HCT116 (cell line): ENCODE results near the gene MCOLN3. TPM values are rescaled to one million over a fixed set of nuclear protein-coding genes. Genes with fewer than 3 reads are reported as not detected.

Source experiments
- ATAC-seq: fragments of 200-7000 bp; cut with Tn5 transposase; 2 replicates; pipeline ENCODE4 v1.9.1; 2020; ENCODE audit warnings: mild to moderate bottlenecking, moderate library complexity
- BruUV-seq: library from RNA; stranded (reverse); fragments of 400-500 nt; replicated peaks from 2 replicates; lab custom pipeline; 2021; lab: Mats Ljungman, UMichigan
- CTCF ChIA-PET: fragments of 300-600 bp; sonication (Branson Sonifier 250); formaldehyde crosslinking; loops from one replicate; lab custom pipeline; 2021; ENCODE audit warnings: antibody characterized with exemption; lab: Charles Lee
- POLR2A ChIA-PET: fragments of 300-600, 350-600 bp; sonication (Branson Sonifier 250); formaldehyde crosslinking; loops from one replicate; lab custom pipeline; 2021; ENCODE audit warnings: antibody characterized with exemption; lab: Charles Lee
- RAD21 ChIA-PET, 2 experiments: fragments of 300-600 bp; sonication (Branson Sonifier 250); formaldehyde crosslinking; loops; one replicate each; lab custom pipeline; 2023; ENCODE audit warnings: low total read pairs in 2 of 2; ENCODE audit not compliant: uncharacterized antibody in 2 of 2, unreplicated experiment in 2 of 2, low non-redundant PET in 1 of 2; lab: Charles Lee
- DNase-seq: peaks from one replicate; pipeline ENCODE4 v3.0.0-alpha.2; 2010; ENCODE audit warnings: low read depth, low spot score
- H2AFZ ChIP-seq: fragments of 200-600 bp; shearing (Covaris generic), sonication (generic); 2 replicates; pipeline ENCODE4 v1.6.1; 2017; ENCODE audit warnings: low read depth, mixed run types, mixed read lengths, antibody characterized with exemption, low read length; ENCODE audit not compliant: poor library complexity, severe bottlenecking
- H3K27ac ChIP-seq: 2 replicates; pipeline ENCODE4 v1.5.1; 2012; ENCODE audit warnings: low read depth, low read length
- H3K27me3 ChIP-seq: fragments of 200-600 bp; sonication (generic); 2 replicates; pipeline ENCODE4 v1.6.1; 2016; ENCODE audit warnings: mixed run types, low read length, mixed read lengths; ENCODE audit not compliant: insufficient read depth
- H3K36me3 ChIP-seq, 2 experiments: fragments of 200-500 bp in 1 of 2; fragments of 200-600 bp in 1 of 2; sonication (Bioruptor generic) in 1 of 2; sonication (generic) in 1 of 2; 2 replicates each; pipeline versions ENCODE4 v1.5.1 to v1.6.1; 2014 to 2016; ENCODE audit warnings: low read length in 2 of 2, inconsistent platforms in 1 of 2, mixed read lengths in 1 of 2, mixed run types in 1 of 2; ENCODE audit not compliant: insufficient read depth in 2 of 2, control insufficient read depth in 1 of 2
- H3K4me1 ChIP-seq, 2 experiments: fragments of 200-600 bp in 1 of 2; sonication (generic) in 1 of 2; 2 replicates each; pipeline versions ENCODE4 v1.5.1 to v1.6.1; 2012 to 2017; ENCODE audit warnings: low read length in 2 of 2, inconsistent platforms in 1 of 2, mild to moderate bottlenecking in 1 of 2, mixed read lengths in 1 of 2, mixed run types in 1 of 2, moderate library complexity in 1 of 2; ENCODE audit not compliant: insufficient read depth in 2 of 2, control insufficient read depth in 1 of 2
- H3K4me2 ChIP-seq: fragments of 200-600 bp; sonication (generic); 2 replicates; pipeline ENCODE4 v1.6.1; 2017; ENCODE audit warnings: mixed run types, low read length, mixed read lengths
- H3K4me3 ChIP-seq, 2 experiments: fragments of 200-600 bp in 1 of 2; sonication (generic) in 1 of 2; replicated peaks in 1 of 2; 2 replicates each; pipeline ENCODE4 v1.5.1; 2011 to 2016; ENCODE audit warnings: low read length in 2 of 2, control low read depth in 1 of 2, low read depth in 1 of 2, mild to moderate bottlenecking in 1 of 2, mixed read lengths in 1 of 2, mixed run types in 1 of 2
- H3K79me2 ChIP-seq: fragments of 200-600 bp; sonication (generic); 2 replicates; pipeline ENCODE4 v1.6.1; 2017; ENCODE audit warnings: mild to moderate bottlenecking, mixed run types, low read length, moderate library complexity, mixed read lengths; ENCODE audit not compliant: insufficient read depth
- H3K9ac ChIP-seq: fragments of 200-600 bp; sonication (generic); 2 replicates; pipeline ENCODE4 v1.6.1; 2016; ENCODE audit warnings: low read length, mixed read lengths
- H3K9me2 ChIP-seq: fragments of 200-600 bp; sonication (generic), shearing (Covaris generic); 2 replicates; pipeline ENCODE4 v1.6.1; 2017; ENCODE audit warnings: mixed run types, mild to moderate bottlenecking, moderate library complexity; ENCODE audit not compliant: insufficient read depth
- H3K9me3 ChIP-seq, 2 experiments: fragments of 200-500 bp in 1 of 2; fragments of 200-600 bp in 1 of 2; sonication (Bioruptor generic) in 1 of 2; sonication (generic) in 1 of 2; 2 replicates each; pipeline ENCODE4 v1.6.1; 2014 to 2017; ENCODE audit warnings: low read length in 2 of 2, mixed read lengths in 2 of 2, inconsistent platforms in 1 of 2, low read depth in 1 of 2, mild to moderate bottlenecking in 1 of 2, mixed run types in 1 of 2, moderate library complexity in 1 of 2; ENCODE audit not compliant: control insufficient read depth in 1 of 2, insufficient read depth in 1 of 2
- H4K20me1 ChIP-seq: fragments of 200-600 bp; sonication (generic), shearing (Covaris generic); 2 replicates; pipeline ENCODE4 v1.6.1; 2017; ENCODE audit warnings: mixed run types, mild to moderate bottlenecking, moderate library complexity; ENCODE audit not compliant: insufficient read depth
- CBX3 ChIP-seq: IDR thresholded peaks from 2 replicates; pipeline ENCODE4 v1.6.1; 2012; ENCODE audit warnings: low read depth
- CEBPB ChIP-seq: IDR thresholded peaks from 2 replicates; pipeline ENCODE4 v1.6.1; 2012; ENCODE audit warnings: low read depth
- EGR1 ChIP-seq: IDR thresholded peaks from 2 replicates; pipeline ENCODE4 v1.6.1; 2012; ENCODE audit warnings: low read depth
- EZH2 ChIP-seq: fragments of 200-600 bp; sonication (generic); IDR thresholded peaks from 2 replicates; pipeline ENCODE4 v1.6.1; 2017; ENCODE audit warnings: antibody characterized with exemption, mixed run types
- FOSL1 ChIP-seq: IDR thresholded peaks from 2 replicates; pipeline ENCODE4 v1.6.1; 2012; ENCODE audit warnings: low read depth
- MAX ChIP-seq: IDR thresholded peaks from 2 replicates; pipeline ENCODE4 v1.6.1; 2012
- RAD21 ChIP-seq: IDR thresholded peaks from 2 replicates; pipeline ENCODE4 v1.6.1; 2012; ENCODE audit warnings: low read depth, mild to moderate bottlenecking
- REST ChIP-seq: IDR thresholded peaks from 2 replicates; pipeline ENCODE4 v1.6.1; 2012; ENCODE audit warnings: low read depth
- SP1 ChIP-seq: IDR thresholded peaks from 2 replicates; pipeline ENCODE4 v1.6.1; 2012; ENCODE audit warnings: low read depth
- ZNF274 ChIP-seq: fragments of 200-500 bp; sonication (Bioruptor generic); IDR thresholded peaks from 2 replicates; pipeline ENCODE4 v1.6.1; 2014; ENCODE audit warnings: mild to moderate bottlenecking, low read depth, low read length, inconsistent platforms
- intact Hi-C: fragments of 100-400 bp; cut with micrococcal nuclease; formaldehyde crosslinking; loops from 2 replicates; pipeline ENCODE4 v1.10.0; 2022
- total RNA-seq: library from RNA; stranded (reverse); gene quantifications from one replicate; pipeline ENCODE4 v1.2.1, GENCODE V29; 2021; ENCODE audit not compliant: unreplicated experiment

The MCOLN3 gene
- total RNA-seq, 1 experiment from 2014 or later: 10.7 TPM

GRCh38 chr1:85088408-85088784, 40.1 kb upstream of the MCOLN3 start:
- Histone ChIP-seq H3K9ac (no peak overlapping the region), H2AFZ (no peak overlapping the region), H3K4me1 (peaks cover 0 to 6% of the 10 kb centered on the region in 2 experiments; a peak in 1 of 4 replicates), H3K9me2 (no peaks in the 10 kb centered on the region), H3K36me3 (no peaks in the 10 kb centered on the region), H4K20me1 (no peaks in the 10 kb centered on the region), H3K4me2 (no peak overlapping the region), H3K79me2 (no peaks in the 10 kb centered on the region), H3K4me3 (no peak overlapping the region), H3K9me3 (no peaks in the 10 kb centered on the region), H3K27ac (no peak overlapping the region), H3K27me3 (no peaks in the 10 kb centered on the region)
- ChIA-PET CTCF (no interaction called here), RAD21 (no interaction called here), POLR2A (no interaction called here)
- intact Hi-C loops: no loop called here
- DNase-seq: no peak
- no TSS peak for BruUV-seq
- no peak for ATAC-seq
- TF ChIP-seq FOSL1 (no peak), ZNF274 (no peak), CEBPB (no peak), EZH2 (no peak), CBX3 (no peak), SP1 (no peak), RAD21 (no peak), MAX (no peak), REST (no peak), EGR1 (no peak)
